Measurements from ENCODE around the gene KRT9.

The KRT9 gene

DNA sequence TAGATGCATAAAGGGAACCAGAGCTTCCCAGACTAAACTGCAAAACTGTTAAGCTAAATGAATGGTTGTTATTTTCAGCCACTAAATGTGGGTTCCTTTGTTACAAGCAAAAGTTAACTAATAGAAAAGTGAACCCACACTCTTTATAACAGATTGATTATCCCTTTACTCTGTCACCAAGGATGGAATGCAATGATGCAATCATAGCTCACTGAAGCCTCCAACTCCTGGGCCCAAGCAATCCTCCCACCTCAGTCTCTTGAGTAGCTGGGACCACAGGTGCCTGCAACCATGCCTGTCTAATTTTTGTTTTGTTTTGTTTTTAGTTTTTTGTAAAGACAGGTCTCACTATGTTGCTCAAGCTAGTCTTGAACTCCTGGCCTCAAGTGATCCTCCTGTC, 6.5 kb downstream of the KRT9 start:
- TF ChIP-seq CTCF (IDR thresholded peaks at IDR 0.05; ENCODE audit: low read depth, low read length), result no peak
- no peak overlapping the region for H3K4me3 ChIP-seq (replicated peaks in 1 of 2; ENCODE audit: low read depth in 2 of 2, low read length in 2 of 2)
- DNase-seq (ENCODE audit: low read depth in 2 of 2), result no peak

DNA sequence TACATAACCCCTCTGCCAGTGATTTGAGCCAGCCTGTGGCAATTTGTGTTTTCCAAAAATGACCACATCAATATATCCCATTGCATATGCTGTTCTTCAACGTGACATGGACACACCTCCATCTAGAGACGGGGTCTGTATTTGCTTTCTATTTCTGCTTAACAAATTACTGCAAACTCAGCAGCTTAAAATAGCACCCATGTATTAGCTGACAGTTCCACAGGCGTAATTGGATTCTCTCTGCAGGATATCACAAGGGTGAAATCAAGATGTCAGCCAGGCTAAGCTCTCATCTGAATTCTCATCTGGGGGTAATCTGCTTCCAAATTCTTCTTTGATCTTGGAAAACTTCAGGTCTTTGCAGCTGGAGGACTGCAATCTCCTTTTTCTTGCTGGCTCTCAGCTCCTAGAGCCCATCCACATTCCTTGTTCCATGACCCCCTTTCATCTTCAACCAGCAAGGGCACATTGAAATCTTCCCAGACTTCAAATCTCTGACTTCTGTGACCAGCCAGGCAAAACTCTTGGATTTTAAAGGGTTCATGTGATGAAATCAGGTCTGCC, 8.2 kb downstream of the KRT9 start:
- DNase-seq (ENCODE audit: low read depth in 2 of 2), result no peak
- no peak overlapping the region for H3K4me3 ChIP-seq (replicated peaks in 1 of 2; ENCODE audit: low read depth in 2 of 2, low read length in 2 of 2)
- TF ChIP-seq CTCF (IDR thresholded peaks at IDR 0.05; ENCODE audit: low read depth, low read length), result no peak

DNA sequence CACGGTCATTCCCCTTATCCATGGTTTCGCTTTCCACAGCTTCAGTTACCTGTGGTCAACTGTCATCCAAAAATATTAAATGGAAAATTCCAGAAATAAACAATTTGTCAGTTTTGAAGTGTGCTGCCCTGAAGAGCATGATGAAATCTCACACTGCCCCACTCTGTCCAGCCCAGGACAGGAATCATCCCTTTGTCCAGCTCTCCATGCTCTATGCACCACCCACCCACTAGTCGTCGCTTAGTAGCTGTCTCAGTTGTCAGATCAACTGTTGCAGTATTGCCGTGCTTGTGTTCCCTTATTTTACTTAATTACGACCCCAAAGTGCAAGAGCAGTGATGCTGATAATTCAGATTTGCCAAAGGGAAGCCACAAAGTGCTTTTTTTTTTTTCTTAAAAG, 10.3 kb downstream of the KRT9 start:
- no peak for TF ChIP-seq CTCF (IDR thresholded peaks at IDR 0.05; ENCODE audit: low read depth, low read length)
- no peak overlapping the region for H3K4me3 ChIP-seq (replicated peaks in 1 of 2; ENCODE audit: low read depth in 2 of 2, low read length in 2 of 2)
- no peak for DNase-seq (ENCODE audit: low read depth in 2 of 2)

- DNase-seq (ENCODE audit: low read depth in 2 of 2), result peak in 1 of 2 donors; percentile 12
- no peak overlapping the region for H3K4me3 ChIP-seq (replicated peaks in 1 of 2; ENCODE audit: low read depth in 2 of 2, low read length in 2 of 2)
- no peak for TF ChIP-seq CTCF (IDR thresholded peaks at IDR 0.05; ENCODE audit: low read depth, low read length)
Observed at GRCh38 chr17:41559548-41559947, 12.3 kb downstream of the KRT9 start.

DNA sequence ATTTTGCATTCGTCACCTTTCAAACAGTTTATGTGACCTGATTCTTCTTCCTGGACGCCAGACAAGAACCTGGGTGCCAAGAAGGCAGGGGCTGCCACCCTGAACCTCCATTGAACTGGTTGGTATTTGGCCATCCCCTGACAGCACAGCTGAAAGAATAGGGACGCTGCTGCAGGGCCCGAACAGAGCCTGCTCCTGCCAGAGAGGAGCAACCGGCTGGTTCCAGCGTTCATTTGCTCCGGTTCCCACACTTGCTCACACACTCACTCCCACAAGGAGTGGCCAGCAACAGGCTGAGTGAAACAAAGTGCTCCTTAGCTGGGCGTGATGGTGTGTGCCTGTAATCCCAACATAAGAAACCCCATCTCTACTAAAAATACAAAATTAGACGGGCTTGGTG, 14.9 kb downstream of the KRT9 start:
- no peak for TF ChIP-seq CTCF (IDR thresholded peaks at IDR 0.05; ENCODE audit: low read depth, low read length)

GRCh38 chr17:41556306-41556705, 15.6 kb downstream of the KRT9 start:
- no peak for DNase-seq (ENCODE audit: low read depth in 2 of 2)
- no peak overlapping the region for H3K4me3 ChIP-seq (replicated peaks in 1 of 2; ENCODE audit: low read depth in 2 of 2, low read length in 2 of 2)
- no peak for TF ChIP-seq CTCF (IDR thresholded peaks at IDR 0.05; ENCODE audit: low read depth, low read length)

More for the DNA sequence above, 14.9 kb downstream of the KRT9 start:
- H3K4me3 ChIP-seq (replicated peaks in 1 of 2; ENCODE audit: low read depth in 2 of 2, low read length in 2 of 2), result no peak overlapping the region
- no peak for DNase-seq (ENCODE audit: low read depth in 2 of 2)

Data from cardiac fibroblast (primary cell).